ENCODE data around the gene OCEL1. TPM values are rescaled to one million over a fixed set of nuclear protein-coding genes. Genes with fewer than 3 reads are reported as not detected.

The OCEL1 gene
- total RNA-seq, 1 donor from 2014 or later: 22.3 TPM

GRCh38 chr19:17236811-17237543 lies 11.0 kb downstream of the OCEL1 start:
- TF ChIP-seq CTCF (IDR thresholded peaks at IDR 0.05): no peak
- no peaks in the 10 kb centered on the region for H3K27me3 Mint-ChIP-seq (ENCODE audit: low read depth)

GRCh38 chr19:17237747-17238706 lies 12.0 kb downstream of the OCEL1 start:
- Mint-ChIP-seq H3K4me1 (ENCODE audit: low read depth) (peaks cover 23% of the 10 kb centered on the region), H3K27me3 (ENCODE audit: low read depth) (no peaks in the 10 kb centered on the region), H3K9me3 (ENCODE audit: low read depth) (no peaks in the 10 kb centered on the region), H3K27ac (ENCODE audit: unreplicated experiment) (no peak overlapping the region), H3K4me3 (ENCODE audit: unreplicated experiment) (no peak overlapping the region), H3K36me3 (ENCODE audit: low read depth) (peaks cover 4% of the 10 kb centered on the region)
- no peak for DNase-seq (ENCODE audit: low spot score)
- no peak for TF ChIP-seq CTCF (IDR thresholded peaks at IDR 0.05)

More at GRCh38 chr19:17236811-17237543, 11.0 kb downstream of the OCEL1 start:
- H3K4me3 Mint-ChIP-seq (ENCODE audit: unreplicated experiment): no peak overlapping the region
- no peaks in the 10 kb centered on the region for H3K9me3 Mint-ChIP-seq (ENCODE audit: low read depth)
- H3K27ac Mint-ChIP-seq (ENCODE audit: unreplicated experiment): no peak overlapping the region
- H3K36me3 Mint-ChIP-seq (ENCODE audit: low read depth): peaks cover 6% of the 10 kb centered on the region
- no peak for DNase-seq (ENCODE audit: low spot score)
- H3K4me1 Mint-ChIP-seq (ENCODE audit: low read depth): peaks cover 15% of the 10 kb centered on the region

- H3K27ac Mint-ChIP-seq (ENCODE audit: unreplicated experiment): no peak overlapping the region
- TF ChIP-seq CTCF (IDR thresholded peaks at IDR 0.05): no peak
Observed at GRCh38 chr19:17240062-17240752, 14.2 kb downstream of the OCEL1 start.

GRCh38 chr19:17240826-17241399 lies 14.9 kb downstream of the OCEL1 start:
- TF ChIP-seq CTCF (IDR thresholded peaks at IDR 0.05): no peak
- Mint-ChIP-seq H3K27me3 (ENCODE audit: low read depth) (no peaks in the 10 kb centered on the region), H3K4me3 (ENCODE audit: unreplicated experiment) (no peak overlapping the region), H3K9me3 (ENCODE audit: low read depth) (no peaks in the 10 kb centered on the region), H3K27ac (ENCODE audit: unreplicated experiment) (no peak overlapping the region), H3K36me3 (ENCODE audit: low read depth) (peaks cover 4% of the 10 kb centered on the region), H3K4me1 (ENCODE audit: low read depth) (peaks cover 28% of the 10 kb centered on the region)
- no peak for DNase-seq (ENCODE audit: low spot score)

More at GRCh38 chr19:17240062-17240752, 14.2 kb downstream of the OCEL1 start:
- Mint-ChIP-seq H3K4me1 (ENCODE audit: low read depth) (peaks cover 28% of the 10 kb centered on the region), H3K9me3 (ENCODE audit: low read depth) (no peaks in the 10 kb centered on the region), H3K4me3 (ENCODE audit: unreplicated experiment) (no peak overlapping the region), H3K27me3 (ENCODE audit: low read depth) (no peaks in the 10 kb centered on the region), H3K36me3 (ENCODE audit: low read depth) (peaks cover 4% of the 10 kb centered on the region)
- DNase-seq (ENCODE audit: low spot score): no peak
